LNCaP clone FGC (cell line): ENCODE data around the gene MND1.

ENCODE experiments used
- DNase-seq: peaks from one replicate; pipeline ENCODE4 v3.0.0-alpha.2; 2011; ENCODE audit warnings: low read depth
- H3K4me3 ChIP-seq: 2 replicates; pipeline ENCODE4 v1.5.1; 2011; ENCODE audit warnings: mild to moderate bottlenecking, low read depth, low read length, control low read depth
- CTCF ChIP-seq: IDR thresholded peaks from 2 replicates; pipeline ENCODE4 v1.5.1; 2012; ENCODE audit warnings: mild to moderate bottlenecking; ENCODE audit not compliant: control insufficient read depth, insufficient read depth; ENCODE audit errors: extremely low read depth

Gene MND1

GRCh38 chr4:153344131-153345011, at the start of gene MND1:
MND1 (plus strand) TSS chr4:153344688; CDS start chr4:153344738, 50 bp downstream.
- peak; percentile 81 for TF ChIP-seq CTCF
- H3K4me3 ChIP-seq, result peak within 1 kb of the TSS; percentile 73
- DNase-seq, result no peak

- DNase-seq, result no peak
- no peak for TF ChIP-seq CTCF
- H3K4me3 ChIP-seq, result no peak overlapping the region
Measured at GRCh38 chr4:153295131-153295755, 49.2 kb upstream of the MND1 start.

- TF ChIP-seq CTCF, result no peak
- no peak overlapping the region for H3K4me3 ChIP-seq
- DNase-seq, result no peak
Measured at GRCh38 chr4:153296040-153296823, 48.3 kb upstream of the MND1 start.

- no peak overlapping the region for H3K4me3 ChIP-seq
- no peak for TF ChIP-seq CTCF
- DNase-seq, result no peak
Measured at GRCh38 chr4:153297116-153297515, 47.4 kb upstream of the MND1 start.

- TF ChIP-seq CTCF, result no peak
- H3K4me3 ChIP-seq, result no peak overlapping the region
- no peak for DNase-seq
Measured at GRCh38 chr4:153310793-153311192, 33.7 kb upstream of the MND1 start.

GRCh38 chr4:153314915-153315314, 29.6 kb upstream of the MND1 start:
- TF ChIP-seq CTCF, result no peak
- DNase-seq, result no peak
- H3K4me3 ChIP-seq, result no peak overlapping the region
